Non-pigmented ciliary epithelial cell (primary cell): ENCODE data around the gene PLCH1.

Experiments
- DNase-seq: peaks from one replicate; pipeline ENCODE4 v3.0.0-alpha.2; 2010; ENCODE audit warnings: low read depth

The PLCH1 gene, protein sequence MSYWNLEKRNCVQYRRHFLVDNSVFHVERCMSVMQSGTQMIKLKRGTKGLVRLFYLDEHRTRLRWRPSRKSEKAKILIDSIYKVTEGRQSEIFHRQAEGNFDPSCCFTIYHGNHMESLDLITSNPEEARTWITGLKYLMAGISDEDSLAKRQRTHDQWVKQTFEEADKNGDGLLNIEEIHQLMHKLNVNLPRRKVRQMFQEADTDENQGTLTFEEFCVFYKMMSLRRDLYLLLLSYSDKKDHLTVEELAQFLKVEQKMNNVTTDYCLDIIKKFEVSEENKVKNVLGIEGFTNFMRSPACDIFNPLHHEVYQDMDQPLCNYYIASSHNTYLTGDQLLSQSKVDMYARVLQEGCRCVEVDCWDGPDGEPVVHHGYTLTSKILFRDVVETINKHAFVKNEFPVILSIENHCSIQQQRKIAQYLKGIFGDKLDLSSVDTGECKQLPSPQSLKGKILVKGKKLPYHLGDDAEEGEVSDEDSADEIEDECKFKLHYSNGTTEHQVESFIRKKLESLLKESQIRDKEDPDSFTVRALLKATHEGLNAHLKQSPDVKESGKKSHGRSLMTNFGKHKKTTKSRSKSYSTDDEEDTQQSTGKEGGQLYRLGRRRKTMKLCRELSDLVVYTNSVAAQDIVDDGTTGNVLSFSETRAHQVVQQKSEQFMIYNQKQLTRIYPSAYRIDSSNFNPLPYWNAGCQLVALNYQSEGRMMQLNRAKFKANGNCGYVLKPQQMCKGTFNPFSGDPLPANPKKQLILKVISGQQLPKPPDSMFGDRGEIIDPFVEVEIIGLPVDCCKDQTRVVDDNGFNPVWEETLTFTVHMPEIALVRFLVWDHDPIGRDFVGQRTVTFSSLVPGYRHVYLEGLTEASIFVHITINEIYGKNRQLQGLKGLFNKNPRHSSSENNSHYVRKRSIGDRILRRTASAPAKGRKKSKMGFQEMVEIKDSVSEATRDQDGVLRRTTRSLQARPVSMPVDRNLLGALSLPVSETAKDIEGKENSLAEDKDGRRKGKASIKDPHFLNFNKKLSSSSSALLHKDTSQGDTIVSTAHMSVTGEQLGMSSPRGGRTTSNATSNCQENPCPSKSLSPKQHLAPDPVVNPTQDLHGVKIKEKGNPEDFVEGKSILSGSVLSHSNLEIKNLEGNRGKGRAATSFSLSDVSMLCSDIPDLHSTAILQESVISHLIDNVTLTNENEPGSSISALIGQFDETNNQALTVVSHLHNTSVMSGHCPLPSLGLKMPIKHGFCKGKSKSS (N-terminal part only)

DNA sequence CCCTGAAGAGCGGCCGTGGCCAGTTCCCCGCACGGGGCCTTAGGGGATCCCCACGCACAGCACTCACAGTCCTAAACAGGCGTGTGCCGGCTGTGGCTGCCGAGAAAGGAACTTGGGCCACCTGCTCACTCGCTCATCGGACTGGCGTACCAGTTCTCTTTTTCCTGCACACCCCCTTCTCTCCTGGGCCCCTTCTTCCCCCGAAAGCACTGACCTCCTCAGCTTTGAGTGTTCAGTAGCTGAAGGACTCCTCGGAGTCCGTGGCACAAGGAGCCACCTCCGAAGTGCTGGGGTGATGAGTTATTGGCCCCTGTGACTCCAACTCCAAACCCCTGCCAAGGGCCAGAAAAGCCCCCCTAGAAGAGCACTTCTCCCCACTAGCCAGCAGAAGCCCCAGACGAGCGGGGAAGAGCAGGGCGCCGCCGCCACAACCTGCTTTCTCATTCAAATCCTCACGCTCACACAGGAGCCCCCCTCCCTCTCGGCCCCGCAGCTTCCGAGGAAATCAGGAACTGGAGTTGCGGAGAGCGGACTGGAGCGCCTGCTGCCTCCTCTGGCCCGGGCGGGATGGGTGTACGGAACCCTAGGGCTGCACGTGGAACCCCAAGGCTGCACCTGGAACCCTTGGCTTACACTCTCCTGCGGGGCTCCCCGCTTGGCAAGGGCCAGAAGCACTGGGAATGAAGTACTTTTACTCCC is at the start of gene PLCH1:
Gene PLCH1 (minus strand): TSS at position 446 of the 699 bp plus-strand sequence. CDS start 40,847 bp downstream, outside the sequence.
- no peak for DNase-seq

DNA sequence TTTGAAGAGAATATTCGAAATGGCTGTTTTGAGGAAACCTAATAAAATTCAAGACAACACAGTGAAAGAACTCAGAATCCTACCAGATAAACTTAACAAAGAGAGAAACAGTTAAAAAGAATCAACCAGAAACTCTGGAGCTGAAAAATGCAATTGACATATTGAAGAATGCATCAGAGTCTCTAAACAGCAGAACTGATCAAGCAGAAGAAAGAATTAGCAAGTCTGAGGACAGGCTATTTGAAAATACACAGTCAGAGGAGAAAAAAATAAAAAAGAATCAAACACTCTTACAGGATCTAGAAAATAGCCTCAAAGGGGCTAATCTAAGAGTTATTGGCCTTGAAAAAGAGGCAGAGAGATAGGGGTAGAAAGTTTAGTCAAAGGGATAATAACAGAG is 47.7 kb upstream of the PLCH1 start:
- DNase-seq, result no peak

DNA sequence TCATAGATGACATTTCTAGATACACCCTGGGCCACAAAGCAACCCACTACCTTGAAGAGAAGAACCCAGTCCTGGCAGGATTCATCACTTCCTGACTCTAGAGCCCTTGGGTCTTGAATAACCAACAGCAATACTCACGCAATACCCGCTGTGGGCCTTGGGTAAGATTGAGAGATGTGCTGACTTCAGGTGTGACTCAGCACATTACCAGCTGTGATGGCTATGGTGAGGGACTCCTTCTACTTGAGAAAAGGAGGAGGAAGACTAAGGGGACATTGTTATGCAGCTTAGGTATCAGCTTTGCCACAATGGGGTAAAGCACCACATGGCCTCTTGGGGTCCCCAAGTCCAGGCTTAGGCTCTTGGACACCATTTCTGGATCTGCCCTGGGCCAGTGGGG is 46.3 kb upstream of the PLCH1 start:
- DNase-seq, result no peak

DNA sequence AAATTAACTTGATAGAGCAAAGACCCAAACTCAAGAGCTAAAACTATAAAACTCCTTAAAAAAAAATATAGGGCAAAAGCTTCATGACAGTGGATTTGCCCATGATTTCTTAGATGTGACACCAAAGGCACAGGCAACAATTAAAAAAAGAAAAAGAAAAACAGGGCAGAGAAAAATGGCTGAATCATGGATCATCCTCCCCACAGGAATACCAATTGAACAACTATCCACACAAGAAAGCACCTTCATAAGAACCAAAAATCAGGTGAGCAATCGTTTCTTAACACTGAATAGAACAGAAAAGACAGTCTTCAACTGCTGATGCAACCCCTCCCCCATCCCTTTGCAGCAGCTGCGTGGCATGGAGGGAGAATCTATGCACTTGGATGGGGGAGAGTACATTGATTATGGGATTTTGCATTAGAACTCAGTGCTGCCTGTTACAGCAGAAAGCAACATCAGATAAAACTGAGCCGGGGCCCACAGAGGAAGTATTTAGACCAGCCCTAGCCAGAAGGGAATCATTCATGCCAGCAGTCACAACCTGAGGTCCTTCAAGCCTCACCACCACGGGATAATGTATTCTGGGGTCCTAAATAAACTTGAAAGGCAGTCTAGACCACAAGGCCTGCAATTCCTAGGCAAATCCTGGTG is 45.5 kb upstream of the PLCH1 start:
- no peak for DNase-seq

DNA sequence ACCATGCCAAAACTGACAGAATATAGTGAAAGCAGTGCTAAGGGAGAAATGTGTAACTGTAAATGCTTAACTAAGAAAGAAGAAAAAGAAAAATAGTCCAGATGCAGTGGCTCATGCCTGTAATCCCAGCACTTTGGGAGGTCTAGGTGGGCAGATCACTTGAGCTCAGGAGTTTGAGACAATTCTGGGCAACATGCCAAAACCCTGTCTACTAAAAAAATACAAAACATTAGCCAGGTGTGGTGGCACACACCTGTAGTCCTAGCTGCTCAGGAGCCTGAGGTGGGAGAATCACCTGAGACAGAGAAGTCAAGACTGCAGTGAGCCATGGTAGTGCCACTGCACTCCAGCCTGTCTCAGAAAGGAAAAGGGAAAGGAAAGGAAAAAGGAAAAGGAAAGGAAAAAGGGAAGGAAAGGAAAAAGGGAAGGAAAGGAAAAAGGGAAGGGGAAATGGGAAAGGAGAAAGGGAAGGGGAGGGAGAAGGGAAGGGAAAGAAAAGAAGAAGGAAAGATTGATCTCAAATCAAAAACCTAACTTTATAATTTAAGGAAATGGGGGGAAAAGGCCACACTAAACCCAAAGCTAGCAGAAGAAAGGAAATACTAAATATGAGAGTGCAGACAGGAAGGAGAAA is 40.9 kb upstream of the PLCH1 start:
- no peak for DNase-seq

DNA sequence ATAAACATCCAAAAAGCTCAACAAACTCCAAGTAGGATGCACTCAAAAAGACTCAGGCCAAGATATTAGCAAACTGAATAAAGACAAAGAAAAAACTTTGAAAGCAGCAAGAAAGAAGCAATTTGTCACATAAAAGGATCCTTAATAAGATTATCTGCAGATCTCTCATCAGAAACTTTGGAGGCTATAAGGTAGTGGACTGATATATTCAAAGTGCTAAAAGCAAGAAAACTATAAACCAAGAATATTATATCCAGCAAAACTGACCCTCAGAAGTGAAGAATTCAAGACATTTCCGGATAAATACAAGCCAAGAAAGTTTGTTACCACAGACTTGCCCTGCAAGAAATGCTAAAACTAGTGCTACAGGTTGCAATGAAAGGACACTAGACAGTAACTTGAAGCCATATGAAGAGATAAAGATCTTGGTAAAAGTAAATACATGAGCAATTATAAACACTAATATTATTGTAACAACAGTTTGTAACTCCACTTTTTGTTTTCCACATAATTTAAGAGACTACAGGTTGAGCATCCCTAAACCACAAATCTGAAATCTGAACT is 37.6 kb upstream of the PLCH1 start:
- no peak for DNase-seq

DNA sequence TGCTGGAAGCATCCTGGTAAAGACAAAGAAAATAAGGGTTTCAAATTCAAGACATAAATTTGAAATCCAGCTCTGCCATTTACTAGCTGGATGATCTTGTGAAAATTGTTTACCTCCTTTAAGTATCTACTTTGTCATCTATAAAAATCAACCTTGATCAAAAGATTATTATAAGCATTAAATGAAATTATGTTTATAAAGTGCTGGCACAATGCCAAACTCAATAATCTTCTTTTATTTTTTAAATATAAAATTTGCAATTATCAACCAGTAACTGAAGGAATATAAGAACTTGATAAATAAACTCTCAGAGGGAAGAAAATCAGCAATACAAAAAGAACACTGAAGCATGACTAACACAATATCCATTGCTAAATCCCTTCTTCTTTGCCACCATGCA is 35.4 kb upstream of the PLCH1 start:
- DNase-seq, result no peak

DNA sequence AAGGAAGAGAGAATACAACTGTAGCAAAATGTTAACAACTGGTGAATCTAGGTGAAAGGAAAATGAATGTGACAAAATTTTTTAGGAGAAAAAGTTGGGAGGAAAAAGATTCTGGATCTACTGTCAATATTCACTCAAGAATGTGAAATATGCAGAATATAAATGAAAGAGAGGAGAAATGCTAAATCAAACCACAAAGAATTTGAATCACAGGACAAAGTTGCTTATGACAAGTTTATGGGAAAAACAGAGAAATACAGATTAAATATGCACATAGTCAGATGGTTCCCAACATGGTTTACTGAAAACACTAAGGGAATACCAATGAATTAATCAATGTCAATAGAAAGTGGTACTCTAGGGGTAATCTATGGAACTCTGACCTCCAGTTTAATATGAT is 33.6 kb upstream of the PLCH1 start:
- DNase-seq, result no peak

DNA sequence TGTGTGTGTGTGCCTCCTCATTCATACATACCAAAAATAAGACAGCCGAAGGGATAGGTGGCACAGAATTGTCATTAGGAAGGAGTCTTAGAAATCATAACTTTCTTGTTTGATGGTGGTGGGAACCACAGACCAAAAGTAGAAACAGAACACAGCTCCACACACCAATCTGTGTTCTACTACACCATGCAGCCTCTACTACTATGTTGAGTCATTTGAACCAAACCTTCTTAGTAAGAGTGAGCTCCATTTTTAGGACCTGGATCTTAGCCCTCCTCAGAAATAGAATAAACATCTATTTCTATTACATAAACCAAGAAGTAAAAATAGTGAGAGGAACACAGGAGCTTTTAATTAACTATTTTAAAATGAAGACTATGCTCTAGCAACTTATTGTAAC is 27.9 kb upstream of the PLCH1 start:
- no peak for DNase-seq

DNA sequence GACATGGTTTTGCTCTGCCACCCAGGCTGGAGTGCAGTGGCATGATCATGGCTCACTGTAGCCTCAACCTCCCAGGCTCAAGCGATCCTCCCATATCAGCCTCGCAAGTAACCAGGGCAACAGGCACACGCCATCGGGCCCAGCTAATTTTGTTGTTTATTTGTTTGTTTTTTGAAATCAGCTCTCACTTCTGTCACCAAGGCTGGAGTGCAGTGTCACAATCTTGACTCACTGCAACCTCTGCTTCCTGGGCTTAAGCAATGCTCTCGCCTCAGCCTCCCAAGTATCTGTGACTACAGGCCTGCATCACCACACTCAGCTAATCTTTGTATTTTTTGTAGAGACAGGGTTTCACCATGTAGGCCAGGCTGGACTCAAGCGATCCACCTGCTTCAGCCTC is 26.3 kb upstream of the PLCH1 start:
- no peak for DNase-seq

DNA sequence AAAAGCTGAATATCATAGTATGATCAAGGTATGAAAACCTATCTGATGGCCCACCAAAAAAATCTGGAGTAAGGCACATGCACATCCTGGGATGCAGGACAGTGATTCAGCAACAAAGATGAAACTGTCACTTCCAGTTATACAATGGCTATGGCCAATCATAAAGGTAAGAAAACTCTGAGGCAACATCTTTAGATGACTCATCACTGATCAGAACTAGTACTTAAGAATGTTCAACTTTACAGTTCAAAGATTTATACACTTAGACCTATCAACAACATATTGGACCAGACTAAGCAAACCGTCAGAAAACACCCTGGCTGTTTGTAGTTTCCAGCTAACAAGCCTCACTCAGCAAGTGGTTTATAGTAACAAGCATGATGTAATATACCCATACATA is 21.3 kb upstream of the PLCH1 start:
- DNase-seq, result no peak

DNA sequence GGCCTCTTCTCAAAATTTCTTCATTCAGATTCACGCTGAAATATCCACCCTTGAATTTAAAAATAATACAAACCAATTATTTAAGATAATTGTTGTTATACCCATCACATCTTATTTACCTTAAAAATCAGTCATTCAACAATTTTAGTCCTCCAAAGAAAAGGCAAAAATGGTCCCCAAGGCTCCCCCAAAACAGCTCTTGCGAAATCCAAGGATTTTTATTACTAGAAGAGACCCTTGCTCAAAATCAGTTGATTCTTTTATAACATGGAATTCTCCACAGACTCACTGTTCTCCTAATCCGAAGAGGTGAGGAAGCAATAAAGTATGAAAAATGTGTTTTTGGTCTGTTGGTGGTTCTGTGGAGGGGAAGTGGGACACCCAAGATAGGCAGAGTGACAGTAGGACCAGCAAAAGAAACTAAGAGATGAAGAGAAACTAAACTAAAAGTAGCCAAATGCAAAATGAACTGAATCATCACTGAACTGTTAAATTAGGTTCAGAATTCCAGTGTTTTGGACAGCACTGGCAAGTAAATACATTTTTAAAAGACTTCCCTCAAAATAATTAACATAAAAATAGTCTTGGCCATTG is 19.1 kb upstream of the PLCH1 start:
- no peak for DNase-seq

DNA sequence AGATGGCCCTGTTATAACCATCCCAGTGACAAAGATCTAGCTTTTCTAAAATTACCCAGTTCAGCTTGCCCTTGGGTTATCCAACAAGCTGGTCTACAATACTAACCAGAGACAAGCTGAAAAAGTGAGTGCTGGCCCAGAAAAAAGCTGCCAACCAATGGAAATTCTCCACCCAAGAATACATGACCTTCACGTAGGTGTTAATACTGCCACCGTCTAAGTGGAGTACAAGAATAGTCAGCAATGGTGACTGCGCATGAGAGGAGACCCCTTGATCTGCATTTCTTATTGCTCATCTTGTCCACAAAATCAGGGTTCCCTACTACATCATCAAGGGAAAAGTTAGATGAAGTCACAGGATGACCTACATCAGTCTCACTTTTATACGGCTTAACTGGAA is 15.8 kb upstream of the PLCH1 start:
- no peak for DNase-seq

DNA sequence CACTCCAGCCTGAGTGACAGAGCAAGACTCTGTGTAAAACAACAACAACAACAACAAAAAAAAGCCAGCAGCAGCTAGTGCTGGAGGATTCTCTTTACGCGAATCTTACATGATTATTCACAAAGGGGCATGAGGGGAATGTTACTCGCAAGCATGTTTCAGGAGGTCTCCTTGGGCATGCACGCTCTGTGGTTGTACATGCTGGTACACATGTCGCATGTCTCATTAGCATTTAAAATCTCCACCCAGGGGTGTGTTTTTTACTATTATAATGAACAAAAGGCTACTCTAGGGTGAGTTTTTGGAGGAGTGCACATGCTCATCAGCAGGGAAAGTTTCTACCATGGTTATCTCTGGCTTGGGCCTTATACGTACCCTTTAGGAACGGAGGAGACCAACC is 12.7 kb upstream of the PLCH1 start:
- no peak for DNase-seq

DNA sequence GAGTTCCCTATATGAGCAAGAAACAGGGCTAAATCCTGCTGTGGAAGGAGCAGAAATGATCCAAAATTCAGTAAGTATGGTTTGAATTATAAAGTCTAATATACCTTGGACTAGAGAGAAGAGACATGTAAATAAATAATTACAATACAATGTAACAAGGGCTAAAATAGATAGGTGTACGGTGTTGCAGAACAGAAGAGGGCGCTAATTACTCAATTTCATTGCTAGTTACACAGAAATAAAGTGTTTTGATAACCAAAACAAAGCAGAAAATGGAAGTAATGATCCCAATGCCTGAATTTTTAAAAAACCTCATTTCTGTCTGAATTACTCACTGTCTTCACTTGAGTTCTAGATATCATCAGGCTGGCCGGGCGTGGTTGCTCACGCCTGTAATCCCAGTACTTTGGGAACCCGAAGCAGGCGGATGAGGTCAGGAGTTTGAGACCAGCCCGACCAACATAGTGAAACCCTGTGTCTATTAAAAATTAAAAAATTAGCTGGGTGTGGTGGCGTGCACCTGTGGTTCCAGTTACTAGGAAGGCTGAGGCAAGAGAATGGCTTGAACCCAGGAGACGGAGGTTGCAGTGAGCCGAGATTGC is 8.3 kb upstream of the PLCH1 start:
- DNase-seq, result no peak

DNA sequence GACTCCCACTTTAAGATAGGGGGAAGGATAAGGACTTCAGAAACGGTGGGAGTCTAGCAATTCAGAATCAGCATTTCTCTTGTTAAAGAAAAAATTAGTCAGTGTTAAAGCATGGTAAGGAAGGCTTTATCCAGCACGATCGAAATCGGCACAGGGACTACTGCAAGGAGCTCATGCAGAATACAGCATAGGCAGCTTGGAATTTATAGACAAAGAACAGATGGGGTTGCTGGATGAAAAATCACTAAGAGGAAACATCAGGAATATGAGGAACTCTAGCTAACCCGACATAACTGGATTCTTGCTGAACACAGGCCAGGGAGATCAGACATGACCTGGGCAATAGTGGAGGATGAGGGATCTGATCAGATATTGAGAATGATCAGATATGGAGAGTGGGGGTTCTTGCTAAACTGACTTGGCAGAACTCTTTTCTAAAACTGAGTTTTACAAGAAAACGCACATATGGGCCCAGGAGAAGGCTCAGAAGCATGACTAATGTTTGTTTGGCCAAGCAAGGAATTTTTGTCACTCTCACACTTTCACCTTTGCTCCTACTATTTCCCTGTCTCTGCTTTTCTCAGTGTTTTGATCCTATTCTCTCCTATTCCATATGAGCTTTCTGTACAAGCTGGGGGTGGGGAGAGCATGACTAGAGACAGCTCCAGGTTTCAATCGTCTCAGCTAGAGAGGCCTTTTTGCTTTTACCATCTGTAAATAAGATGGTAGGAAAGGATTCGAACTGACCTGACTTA is 3.9 kb upstream of the PLCH1 start:
- no peak for DNase-seq

DNA sequence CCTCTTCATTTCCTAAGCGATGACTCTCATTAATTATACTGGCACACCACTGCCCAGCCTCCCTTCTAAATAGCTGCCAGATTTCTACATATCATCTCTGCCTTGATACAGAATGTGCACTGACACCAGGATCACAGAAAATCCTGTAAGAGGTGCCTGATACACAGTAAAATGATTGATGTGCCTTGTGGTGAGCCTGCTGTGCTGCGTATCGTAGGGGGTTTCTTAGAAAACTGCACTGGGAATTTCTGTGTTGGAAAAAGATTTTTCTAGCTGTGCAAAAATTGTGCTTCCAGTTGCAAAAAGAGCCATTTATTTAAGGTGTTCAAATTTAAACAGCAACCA is 3.0 kb upstream of the PLCH1 start:
- no peak for DNase-seq

DNA sequence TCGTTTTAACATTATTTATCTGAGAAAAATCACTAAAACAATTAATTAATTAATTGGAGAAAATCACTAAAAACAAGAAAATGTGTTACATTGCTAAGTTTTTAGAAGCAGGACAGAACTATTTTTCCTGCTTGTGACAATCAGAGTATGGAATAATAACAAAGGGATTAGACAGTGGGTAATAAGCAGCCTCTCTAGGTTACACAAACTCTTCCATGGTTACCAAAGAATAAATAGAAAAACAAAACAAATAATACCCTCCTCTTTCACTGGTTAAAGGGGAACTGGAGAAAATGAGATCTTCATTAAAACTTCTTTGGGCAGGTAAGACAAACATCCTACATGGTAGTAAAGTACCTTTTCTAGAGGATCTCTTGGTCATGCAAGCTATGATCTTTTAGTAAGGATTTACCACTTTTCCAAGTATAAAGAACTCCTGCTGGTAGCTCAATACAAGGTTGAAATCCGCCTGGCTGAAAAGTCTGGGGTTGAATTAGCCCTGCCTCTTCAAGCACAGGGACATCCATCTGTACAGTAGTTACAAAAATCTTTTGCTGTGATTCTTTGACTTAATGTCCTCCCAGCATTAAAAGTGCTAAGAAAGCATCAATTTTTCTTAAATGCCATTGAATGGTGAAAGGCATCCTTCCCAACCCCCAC is 2.5 kb upstream of the PLCH1 start:
- no peak for DNase-seq

DNA sequence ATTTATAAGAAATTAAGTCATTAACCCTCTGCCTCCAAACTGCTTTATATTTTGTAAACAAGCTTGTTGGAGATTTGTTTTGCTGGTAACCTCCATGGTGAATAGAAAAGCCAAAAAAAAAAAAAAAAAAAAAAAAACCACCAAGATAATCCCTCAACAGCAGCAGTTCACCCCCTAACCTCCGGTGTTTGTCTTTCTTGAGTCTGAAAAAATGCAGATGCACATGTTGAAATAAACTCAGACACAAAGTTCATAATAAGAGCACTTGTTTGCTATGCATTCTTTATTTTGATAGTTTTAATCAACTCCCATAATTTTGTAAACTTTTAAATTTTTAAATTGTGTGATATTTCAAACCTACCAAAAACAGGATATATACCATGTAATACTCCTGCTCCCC is 1.8 kb upstream of the PLCH1 start:
- no peak for DNase-seq
